ENCODE data around the gene RFX1. TPM values are rescaled to one million over a fixed set of nuclear protein-coding genes. Genes with fewer than 3 reads are reported as not detected.

Gene RFX1
- total and polyA plus RNA-seq, 9 of the 15 experiments (the other 6 are each of a cell fraction or from before 2014, with no cell fraction given): 0.14 to 19.3 (median 1.2) TPM

- TF ChIP-seq ZBTB40 (IDR thresholded peaks at IDR 0.05): 0 out of 2 replicates have a peak, but pooled peaks have one; percentile 10
- TF ChIP-seq ZBTB40 (CRISPR knock-in tag; IDR thresholded peaks at IDR 0.05): no peak
- TF ChIP-seq GMEB1 (CRISPR knock-in tag; IDR thresholded peaks at IDR 0.05): no peak
- no peak for TF ChIP-seq NR4A1 (CRISPR knock-in tag; IDR thresholded peaks at IDR 0.05)
- TF ChIP-seq NR4A1 (tag; IDR thresholded peaks at IDR 0.05): no peak
- no peak for TF ChIP-seq EZH2 (IDR thresholded peaks at IDR 0.05; ENCODE audit: borderline replicate concordance, low read depth, low read length)
- peak in 1 of 2 experiments; percentile 34; a peak in 1 of 4 replicates for TF ChIP-seq FOXK2 (conservative IDR thresholded peaks at IDR 0.05 in 1 of 2, IDR thresholded peaks at IDR 0.05 in 1 of 2; ENCODE audit: low read depth in 2 of 2)
- no peak for TF ChIP-seq KLF16 (IDR thresholded peaks at IDR 0.05)
- TF ChIP-seq SRF (CRISPR knock-in tag; IDR thresholded peaks at IDR 0.05): 0 out of 4 replicates have a peak, but pooled peaks of 1 of the 2 experiments have one; percentile 42
- TF ChIP-seq ZNF780A (CRISPR knock-in tag; IDR thresholded peaks at IDR 0.05): no peak
- no peak for TF ChIP-seq EP400 (IDR thresholded peaks at IDR 0.05)
- TF ChIP-seq DMBX1 (CRISPR knock-in tag; IDR thresholded peaks at IDR 0.05; ENCODE audit: borderline replicate concordance): no peak
- TF ChIP-seq SIN3A (IDR thresholded peaks at IDR 0.05; ENCODE audit: borderline replicate concordance in 2 of 2, control insufficient read depth in 1 of 2, low read depth in 2 of 2, low read length in 2 of 2): peak in 1 of 2 experiments; percentile 30; a peak in 1 of 4 replicates
- peak; percentile 38 for TF ChIP-seq SAP30 (IDR thresholded peaks at IDR 0.05; ENCODE audit: borderline replicate concordance, insufficient read depth, low read depth, low read length, poor library complexity, severe bottlenecking)
- TF ChIP-seq ZBTB12 (CRISPR knock-in tag; IDR thresholded peaks at IDR 0.05): no peak
- TF ChIP-seq ZNF23 (CRISPR knock-in tag; IDR thresholded peaks at IDR 0.05): no peak
These were observed 53.1 kb downstream of the RFX1 start (continued) for GRCh38 chr19:13952931-13953531.
